GM12892 (cell line): Measurements from ENCODE around the gene IL4R.

Source experiments
- POLR2A ChIP-seq: IDR thresholded peaks from 2 replicates; pipeline ENCODE4 v1.6.1; 2011; ENCODE audit warnings: low read depth, low read length, control low read depth
- POLR2AphosphoS5 ChIP-seq: IDR thresholded peaks from 2 replicates; pipeline ENCODE4 v1.6.1; 2011; ENCODE audit warnings: low read depth, low read length, control low read depth

GRCh38 chr16:27272076-27272475 lies 41.7 kb upstream of the IL4R start:
- TF ChIP-seq POLR2A, result no peak
- no peak for TF ChIP-seq POLR2AphosphoS5
